NCI-H2107 treated with DMSO at 0.1 percent for 48 hours (cell line): ENCODE results near the gene CACNB2.

ENCODE experiments used
- DNase-seq: peaks from one replicate; lab custom pipeline; 2025; ENCODE audit not compliant: unreplicated experiment; lab: John Stamatoyannopoulos, UW

CACNB2 gene

DNA sequence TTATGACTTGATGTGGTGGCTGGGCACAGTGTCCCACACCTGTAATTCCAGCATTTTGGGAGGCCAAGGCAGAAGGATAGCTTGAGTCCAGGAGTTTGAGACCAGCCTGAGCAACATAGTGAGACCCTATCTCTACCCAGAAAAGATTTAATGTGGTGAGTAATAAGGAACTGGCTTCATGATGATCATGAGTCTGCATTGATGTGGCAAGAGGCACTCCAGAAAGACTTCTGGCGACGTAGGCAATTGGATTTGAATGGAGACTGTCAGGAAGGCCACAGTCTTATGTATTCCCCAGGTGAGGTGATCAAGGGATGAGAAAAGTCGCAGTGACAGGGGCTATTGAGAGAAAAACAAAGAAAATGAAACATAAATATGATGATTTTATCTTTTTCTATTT lies 138.0 kb downstream of the CACNB2 start:
- no peak for DNase-seq

DNA sequence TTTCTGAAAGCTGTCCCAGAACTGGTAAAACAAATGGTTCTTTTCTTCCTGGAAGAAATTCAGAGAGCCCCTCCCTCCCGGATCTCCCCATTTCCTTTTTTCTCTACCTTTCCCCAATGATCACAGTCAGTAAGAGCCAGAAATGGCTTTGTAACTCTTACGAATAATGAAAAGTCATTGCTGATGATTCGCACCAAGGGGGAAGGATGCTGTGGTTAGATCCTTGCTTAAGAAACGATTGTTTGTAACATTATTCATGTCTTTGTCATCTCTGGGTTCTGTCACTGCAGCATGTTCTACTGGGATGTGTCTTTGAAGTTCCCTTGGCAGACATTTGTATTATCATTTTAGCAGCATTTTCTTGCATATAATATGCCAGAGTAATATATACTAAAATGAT lies 138.9 kb downstream of the CACNB2 start:
- DNase-seq, result no peak

DNA sequence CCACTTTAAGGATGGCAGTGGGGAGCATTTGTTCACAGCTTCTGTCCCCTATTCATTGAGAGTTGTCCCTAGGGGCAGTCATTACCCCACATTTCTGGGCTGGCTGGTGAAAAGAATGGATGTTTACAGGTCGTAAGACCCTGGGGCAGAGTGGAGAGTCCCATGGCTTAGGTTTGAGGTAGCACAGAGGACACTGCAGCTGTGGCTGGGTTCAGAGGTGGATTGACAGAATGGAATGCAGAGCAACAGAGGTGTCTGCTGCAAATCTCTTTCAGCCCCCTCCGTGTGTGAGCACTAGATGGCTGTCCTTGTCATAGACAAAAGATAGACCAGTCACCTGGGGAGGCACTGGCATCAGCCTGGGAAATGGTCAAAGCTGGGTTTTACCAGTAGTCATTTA lies 141.9 kb downstream of the CACNB2 start:
- no peak for DNase-seq

DNA sequence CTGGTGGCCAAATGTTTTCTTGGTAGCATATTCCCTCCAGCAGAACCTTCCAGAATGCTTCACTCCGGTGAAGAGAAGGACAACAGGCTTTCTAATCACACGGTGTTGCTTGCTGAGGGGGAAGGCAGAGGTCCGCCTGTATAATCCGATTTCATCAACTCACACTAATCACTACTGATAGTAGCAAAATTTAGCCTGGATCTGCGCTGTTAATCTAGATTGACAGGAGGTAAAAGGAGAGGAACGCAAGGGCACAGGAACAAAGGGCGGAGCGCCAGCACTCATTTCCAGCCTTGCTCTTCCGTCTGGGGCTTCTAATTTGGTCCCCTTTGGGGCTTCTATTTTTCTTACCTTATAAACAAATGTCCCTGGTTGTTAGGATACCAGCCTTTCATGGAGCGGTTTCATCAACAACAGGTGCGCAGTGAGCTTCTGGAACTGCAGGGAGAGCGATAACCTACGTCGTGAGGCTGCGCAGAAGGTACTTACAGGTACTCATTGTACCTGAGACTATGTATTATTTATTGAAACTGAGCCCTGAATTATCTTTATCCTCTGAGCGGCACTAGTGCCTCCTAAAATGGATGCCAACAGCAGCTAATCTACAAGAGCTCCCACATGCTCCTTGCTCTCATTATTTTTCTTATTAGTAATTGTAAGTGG lies 150.6 kb downstream of the CACNB2 start:
- DNase-seq, result peak; percentile 89

DNA sequence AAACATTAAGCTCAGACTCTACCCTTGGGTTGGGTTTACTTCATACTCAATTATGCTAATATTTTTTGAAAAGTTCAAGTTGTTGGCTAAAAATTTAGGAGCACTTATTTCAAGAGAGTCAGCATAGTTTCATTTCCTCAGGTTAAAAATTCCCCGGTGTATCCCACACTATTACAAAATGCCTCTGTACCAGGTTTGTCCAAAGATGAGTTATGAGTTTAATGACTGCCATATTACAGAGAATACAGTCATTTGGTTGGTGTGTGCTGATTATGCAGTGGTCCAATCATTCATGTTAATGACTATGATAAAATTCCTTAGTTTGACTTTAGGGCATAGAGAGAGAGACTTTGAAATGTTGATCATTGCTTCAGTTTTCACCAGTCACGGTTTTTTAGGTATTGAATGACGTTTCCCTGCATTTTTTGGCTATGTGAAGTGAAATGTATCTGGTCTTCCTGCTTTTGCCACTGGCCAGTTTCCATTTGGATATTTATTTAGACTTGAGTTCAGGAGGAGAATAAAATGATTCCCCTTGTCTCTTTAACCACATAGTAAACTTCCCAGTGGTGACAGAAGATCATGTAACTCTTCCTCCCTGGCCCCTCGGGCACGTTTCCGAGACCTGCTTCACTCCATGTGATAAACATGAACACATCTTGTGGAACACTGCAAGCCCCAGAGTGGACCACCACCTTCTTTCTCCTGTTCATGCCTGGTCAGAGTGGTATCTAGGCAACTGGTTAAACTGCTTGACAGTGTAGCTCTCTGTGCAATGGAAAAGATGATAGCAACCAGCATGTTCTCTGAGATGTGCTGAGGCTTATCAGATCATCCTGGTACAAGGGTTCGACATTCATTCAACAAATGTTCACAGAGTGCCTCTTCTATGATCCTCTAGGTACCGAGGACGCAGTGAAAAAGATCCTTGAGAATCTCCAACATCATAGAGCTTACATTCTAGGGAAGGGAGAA lies 153.6 kb downstream of the CACNB2 start:
- DNase-seq, result no peak

DNA sequence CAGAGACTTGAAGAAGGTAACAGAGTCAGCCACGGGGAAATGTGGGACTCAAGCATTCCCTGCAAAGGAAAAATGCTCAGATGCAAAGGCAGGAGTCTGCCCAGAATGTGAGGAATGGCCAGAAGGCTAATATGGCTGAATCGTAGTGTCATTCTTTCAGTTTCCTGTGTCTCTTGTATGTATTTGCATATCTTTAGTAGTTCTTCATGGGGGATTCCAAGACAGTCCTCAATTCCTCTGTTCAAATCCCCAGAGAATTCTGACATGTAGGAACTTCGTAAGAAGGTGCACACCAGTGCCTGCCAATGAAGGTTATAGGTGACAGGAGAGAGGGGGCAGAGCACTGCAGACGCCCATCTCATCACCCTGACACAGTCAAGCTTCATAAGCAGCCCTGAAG lies 154.4 kb downstream of the CACNB2 start:
- no peak for DNase-seq

DNA sequence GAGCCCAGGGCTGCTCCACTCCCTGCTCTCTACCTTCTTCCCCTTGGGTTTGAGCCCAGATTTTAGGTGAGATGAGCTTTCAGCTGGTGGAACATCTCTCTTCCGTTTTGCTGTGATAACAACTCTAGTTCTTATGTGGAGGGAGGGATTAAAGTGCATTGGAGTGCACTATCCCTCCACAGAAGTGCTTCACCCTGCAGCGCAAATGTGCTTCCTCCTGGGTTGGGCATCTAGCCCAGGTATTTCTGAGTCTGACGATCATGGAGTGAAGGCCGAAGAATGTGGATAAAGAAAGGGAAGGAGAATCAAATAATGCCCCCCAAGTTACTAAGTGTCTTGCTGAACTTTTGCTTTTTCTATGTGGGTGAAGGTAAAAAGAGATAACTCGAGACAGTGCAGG lies 157.4 kb downstream of the CACNB2 start:
- DNase-seq, result no peak

DNA sequence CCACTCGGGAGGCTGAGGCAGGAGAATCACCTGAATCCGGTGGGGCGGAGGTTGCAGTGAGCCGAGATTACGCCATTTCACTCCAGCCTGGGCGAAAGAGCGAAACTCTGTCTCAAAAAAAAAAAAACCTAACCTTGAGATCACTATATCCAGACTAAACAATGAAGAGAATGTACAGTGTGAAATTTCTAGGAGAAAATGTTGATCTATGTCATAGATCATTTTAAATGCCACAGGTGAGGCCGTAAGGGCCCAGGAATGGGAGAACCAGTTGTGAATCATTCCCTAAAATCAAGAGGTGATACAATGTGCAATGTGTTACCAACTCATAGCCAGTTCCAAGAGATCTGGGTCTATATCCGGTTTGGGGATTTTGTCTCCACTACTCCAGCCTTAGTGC lies 158.0 kb downstream of the CACNB2 start:
- no peak for DNase-seq

DNA sequence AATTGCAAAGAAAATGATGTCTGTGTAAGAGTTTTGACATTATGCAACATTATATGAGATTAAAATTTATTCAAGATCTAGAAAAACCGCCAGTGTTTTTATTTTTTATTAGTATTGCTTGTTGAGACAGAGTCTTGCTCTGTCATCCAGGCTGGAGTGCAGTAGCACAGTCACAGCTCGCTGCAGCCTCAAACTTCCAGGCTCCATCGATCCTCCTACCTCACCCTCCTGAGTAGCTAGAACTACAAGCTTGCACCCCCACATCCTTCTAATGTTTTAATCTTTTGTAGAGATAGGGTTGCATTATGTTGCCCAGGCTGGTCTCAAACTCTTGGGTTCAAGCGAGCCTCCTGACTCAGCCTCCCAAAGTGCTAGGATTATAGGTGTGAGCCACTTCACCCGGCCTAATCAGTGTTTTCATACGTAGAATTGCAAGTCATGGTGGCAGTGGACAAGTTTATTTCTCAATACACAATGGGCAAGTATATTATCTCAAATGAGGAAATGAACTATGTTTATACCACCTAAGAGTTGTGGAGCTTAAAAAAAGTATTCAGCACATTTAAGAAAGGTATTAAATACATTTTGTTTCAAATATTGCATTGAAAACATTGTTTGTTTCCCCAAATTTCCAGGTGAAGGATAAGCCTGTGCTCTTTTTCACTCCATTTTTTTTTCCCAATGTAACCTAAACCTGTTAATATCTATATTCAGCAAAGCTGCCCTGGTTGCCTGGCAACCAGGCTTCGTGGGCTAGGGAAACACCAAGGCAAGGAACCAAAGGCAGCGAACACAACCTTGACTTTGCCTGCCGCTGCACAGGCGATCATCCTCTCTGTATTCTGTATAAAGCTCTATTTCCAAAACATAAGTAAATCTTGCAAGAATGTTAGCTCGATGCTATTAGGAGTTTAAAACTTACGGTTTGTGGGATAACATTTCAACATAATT lies 163.9 kb downstream of the CACNB2 start:
- no peak for DNase-seq

DNA sequence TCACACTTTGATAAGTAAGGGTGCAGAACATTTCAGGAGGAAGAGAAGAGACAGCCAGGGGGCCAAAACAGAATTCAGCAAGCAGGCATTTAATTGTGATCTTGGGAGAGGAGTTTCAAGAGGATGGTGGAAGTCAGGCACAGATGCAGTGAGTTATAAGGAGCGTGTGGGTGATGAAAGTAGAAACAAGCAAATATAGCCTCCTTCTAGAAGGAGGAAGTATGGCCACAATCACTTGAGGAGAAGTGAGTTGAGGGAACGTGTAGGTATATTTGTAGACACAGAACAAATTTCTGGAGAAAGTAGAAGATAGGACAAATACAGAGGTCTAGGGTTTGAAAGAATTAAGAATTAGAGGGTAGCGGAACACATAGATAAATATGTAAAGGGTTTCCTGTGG lies 165.8 kb downstream of the CACNB2 start:
- DNase-seq, result no peak

DNA sequence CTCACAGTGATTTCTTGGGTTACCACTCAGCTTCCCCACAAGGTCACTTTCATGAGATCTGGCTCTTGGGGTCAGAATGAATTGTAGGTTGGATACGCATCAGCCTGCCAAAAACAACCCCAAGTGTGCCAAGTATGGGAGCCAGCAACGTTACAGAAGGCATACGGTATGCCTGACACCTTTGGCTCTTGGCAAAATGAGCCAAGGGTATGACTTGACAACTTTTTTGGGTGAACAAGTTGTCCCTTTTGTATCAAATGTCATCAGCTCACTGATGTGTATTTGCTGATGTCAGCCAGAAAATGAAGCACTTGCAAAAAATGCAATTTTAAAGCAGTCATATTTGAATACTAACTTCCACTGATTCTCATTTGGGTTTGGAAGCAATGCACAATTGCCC lies 168.4 kb downstream of the CACNB2 start:
- no peak for DNase-seq

DNA sequence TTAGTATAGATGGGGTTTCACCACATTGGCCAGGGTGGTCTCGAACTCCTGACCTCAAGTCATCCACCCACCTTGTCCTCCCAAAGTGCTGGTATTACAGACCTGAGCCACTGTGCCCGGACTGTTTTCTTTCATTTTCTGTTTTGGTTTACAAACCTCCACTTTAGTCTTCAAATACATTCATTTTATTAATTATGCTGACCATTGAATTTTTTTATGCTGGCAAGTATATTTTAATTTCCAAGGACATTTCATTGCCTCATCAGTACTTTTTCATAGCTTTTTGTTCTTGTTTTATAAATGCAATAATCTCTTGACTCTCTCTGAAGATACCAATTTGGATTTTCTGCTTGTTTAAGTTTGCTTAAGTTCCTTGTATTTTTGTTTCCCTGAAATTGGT lies 170.5 kb downstream of the CACNB2 start:
- DNase-seq, result no peak

DNA sequence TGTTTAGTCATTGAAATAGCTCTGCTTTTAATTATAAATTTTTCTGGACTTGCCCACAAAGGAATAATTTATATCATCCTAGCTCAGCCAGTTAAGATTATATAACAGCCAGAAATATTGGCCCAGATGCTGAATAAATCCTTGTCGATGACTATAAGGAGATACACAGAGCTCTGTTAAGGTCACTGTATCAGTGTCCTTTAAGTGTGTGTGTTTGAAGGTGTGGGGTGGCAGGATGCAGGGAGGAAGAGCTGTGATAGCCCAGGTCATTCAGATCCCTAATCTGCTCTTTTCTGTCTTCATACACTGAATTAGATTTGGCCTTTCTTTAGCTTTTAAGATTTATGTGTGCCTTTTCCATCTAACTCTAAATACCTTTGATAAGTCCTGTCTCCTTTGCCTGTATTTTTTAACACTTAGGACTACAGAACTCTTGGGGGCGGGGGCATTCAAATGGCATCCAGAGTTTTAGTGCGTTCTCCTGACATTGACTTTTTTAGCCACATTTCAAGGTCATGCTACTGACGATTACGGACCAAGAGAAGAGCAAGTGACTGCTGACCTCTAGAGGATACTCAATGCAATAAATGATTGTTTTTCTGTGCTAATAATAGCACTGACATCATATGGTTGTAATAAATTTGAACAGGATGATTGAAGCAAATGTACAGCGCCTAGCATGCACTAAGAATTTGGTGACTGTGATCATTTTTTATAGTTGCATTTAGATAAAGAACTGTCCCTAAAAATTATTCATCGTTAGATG lies 172.3 kb downstream of the CACNB2 start:
- no peak for DNase-seq

DNA sequence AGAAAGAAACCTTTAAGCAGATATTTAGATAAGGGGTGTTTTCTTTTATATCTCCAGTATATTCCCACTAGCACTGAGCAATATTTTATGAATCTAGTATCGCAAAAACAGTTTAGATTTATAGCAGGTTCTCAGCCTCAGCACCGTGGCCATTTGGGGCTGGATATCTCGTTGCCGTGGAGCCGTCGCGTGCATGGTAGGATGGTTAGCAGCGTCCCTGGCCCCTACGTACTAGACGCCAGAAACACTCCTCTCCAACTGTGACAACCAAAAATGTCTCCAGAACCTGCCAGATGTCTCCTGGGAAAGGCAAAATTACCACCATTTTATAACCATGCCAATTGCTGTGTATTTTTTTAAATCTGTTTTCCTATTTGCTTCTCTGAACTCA lies 172.9 kb downstream of the CACNB2 start:
- no peak for DNase-seq

DNA sequence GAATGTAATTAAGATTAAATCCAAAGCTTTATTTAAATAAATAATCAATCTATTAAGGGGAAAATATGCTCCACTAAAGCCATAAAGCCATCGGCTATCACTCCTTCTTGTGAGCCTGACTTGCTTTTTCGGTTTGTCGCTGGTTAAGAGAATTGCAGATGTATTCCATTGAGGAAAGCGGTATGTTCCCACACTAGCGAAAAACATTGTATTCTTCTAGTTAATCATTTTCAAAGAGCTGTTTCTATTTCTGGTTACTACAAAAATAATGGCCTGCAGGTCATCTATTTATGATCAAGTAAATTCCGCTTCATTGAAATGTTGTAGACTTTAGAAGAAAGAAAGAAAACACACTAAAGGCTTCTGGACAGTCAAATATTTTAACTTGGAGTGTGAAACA lies 173.4 kb downstream of the CACNB2 start:
- no peak for DNase-seq

DNA sequence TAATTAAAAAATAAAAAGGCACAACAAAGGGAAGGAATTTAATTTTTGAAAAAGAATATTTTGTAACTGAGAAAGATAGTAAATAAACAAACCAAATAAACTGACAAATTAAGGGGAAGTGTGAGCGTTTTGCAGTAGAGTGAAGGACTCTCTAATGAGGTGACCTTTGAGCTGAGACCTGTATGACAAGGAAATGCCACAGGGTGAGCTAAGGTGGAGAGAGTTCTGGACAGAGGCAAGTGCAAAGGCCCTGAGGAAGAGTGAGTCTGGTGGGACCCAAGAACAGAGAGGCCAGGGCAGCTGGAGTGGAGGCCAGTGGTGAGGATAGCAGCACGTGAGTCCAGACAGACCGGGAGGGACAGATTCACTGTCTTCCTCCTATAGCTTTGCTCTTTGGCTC lies 179.4 kb downstream of the CACNB2 start:
- no peak for DNase-seq

DNA sequence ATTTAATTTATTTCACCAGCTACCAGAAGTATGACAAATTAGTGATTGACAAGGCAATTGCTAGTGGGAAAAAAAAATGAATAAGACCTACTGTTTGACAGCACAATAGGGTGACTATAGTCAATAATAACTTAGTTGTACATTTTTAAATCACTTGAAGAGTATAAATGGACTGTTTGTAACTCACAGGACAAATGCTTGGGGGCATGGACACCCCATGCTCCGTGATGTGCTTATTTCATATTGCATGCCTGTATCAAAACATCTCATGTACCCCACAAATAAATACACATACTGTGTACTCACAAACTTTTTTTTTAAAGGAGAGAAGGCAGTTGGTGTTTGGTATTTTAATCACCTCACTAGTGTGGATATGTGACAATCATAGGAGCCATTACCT lies 181.1 kb downstream of the CACNB2 start:
- no peak for DNase-seq

DNA sequence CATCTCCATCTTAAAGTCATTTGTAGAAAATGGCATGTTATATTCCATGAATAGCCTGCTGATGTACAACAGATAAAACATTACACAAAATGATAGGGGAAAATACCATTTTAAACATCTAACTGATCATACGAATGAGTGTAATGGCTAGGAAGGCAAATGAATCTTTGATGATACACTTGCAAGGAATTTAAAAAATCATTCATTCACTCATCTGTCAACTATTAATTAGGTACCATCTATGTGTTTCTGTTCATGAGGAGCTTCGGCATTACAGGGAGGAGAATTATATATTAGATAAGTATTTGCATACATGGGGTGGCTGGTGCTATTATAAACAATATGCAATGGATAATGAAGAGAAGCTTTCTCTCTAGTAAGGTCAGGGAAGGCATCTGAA lies 183.7 kb downstream of the CACNB2 start:
- DNase-seq, result no peak

DNA sequence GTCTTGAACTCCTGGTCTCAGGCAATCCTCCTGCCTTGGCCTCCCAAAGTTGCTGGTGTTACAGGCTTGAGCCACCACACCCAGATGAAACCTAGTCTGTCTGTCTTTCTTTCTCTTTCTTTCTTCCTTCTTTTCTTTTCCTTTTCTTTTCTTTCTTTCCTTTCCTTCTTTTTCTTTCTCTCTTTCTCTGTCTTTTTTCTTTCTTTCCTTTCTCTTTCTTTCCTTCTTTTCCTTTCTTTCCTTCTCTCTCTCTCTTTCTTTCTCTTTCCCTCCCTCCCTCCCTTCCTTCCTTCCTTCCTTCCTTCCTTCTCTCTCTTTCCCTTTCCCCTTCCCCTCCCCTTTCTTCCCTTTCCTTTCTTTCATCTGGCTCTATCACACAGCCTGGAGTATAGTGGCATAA lies 185.2 kb downstream of the CACNB2 start:
- DNase-seq, result no peak

DNA sequence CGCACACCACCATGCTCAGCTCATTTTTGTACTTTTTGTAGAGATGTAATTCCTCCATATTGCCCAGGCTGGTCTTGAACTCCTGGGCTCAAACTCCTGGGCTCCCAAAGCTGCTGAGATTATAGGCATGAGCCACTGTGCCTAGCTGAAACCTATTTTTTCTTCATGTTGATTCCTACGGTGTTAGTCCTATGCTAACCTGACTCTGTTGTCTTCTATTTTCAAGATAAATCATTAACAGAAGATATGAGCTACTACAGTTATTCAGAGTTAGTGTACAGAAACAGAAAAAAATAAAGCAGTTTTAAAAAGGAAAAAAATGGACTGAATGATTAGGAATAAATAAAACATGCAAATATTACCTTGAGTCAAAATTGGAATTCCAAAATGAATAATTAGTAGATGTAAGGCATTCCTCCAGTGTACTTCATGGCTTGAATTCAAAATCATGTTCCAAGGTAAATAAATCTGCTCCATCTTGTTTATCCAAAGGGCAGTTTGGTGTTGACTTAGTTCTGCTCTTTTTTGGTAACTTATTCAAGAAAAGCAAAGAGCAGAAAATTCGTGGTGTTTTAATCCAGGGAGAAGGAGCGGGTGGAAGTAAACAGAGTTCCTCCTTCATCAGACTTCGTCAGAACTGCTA lies 185.8 kb downstream of the CACNB2 start:
- DNase-seq, result no peak
